ENCODE measurements around the gene PAQR5.

The PAQR5 gene

DNA sequence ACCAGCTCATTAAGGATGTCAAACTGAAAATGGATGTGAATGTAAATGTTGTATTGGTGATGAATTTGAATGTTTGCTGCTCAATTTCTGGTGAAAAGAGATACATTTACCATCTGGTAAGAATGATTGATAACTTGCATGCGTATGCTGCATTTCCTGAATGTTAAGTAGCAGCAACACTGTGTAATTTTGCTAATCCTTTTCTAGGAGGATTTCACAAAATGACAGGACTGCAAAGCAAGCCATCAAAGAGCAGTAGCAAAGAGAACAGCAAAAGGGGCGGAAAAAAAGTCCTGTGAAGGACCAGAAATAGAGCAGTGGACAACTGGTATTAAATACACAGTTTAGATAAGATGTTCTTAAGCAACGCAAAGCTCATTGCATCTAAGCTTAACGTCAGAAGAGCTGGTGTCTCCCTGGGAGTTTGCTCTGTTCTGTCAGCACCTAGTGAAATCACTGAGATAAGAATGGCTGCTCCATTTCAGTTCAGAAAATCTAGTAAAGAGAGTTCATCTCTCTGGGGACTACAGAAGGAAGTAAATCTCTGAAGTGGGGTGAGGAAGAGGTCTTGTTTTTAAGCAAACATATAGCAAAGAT, 23.5 kb upstream of the PAQR5 start:
- no peaks in the 10 kb centered on the region for H3K27me3 ChIP-seq
- no peak overlapping the region for H3K4me3 ChIP-seq (ENCODE audit: low read depth, low read length)
- 0 out of 2 replicates have a peak, but pooled peaks cover 3% of the 10 kb centered on the region for H3K36me3 ChIP-seq
- DNase-seq, result no peak
- H3K4me1 ChIP-seq, result no peaks in the 10 kb centered on the region
- TF ChIP-seq, protein P1, sequence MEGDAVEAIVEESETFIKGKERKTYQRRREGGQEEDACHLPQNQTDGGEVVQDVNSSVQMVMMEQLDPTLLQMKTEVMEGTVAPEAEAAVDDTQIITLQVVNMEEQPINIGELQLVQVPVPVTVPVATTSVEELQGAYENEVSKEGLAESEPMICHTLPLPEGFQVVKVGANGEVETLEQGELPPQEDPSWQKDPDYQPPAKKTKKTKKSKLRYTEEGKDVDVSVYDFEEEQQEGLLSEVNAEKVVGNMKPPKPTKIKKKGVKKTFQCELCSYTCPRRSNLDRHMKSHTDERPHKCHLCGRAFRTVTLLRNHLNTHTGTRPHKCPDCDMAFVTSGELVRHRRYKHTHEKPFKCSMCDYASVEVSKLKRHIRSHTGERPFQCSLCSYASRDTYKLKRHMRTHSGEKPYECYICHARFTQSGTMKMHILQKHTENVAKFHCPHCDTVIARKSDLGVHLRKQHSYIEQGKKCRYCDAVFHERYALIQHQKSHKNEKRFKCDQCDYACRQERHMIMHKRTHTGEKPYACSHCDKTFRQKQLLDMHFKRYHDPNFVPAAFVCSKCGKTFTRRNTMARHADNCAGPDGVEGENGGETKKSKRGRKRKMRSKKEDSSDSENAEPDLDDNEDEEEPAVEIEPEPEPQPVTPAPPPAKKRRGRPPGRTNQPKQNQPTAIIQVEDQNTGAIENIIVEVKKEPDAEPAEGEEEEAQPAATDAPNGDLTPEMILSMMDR (IDR thresholded peaks at IDR 0.05; ENCODE audit: low read depth, low read length), result no peak
- no peaks in the 10 kb centered on the region for H3K9me3 ChIP-seq

DNA sequence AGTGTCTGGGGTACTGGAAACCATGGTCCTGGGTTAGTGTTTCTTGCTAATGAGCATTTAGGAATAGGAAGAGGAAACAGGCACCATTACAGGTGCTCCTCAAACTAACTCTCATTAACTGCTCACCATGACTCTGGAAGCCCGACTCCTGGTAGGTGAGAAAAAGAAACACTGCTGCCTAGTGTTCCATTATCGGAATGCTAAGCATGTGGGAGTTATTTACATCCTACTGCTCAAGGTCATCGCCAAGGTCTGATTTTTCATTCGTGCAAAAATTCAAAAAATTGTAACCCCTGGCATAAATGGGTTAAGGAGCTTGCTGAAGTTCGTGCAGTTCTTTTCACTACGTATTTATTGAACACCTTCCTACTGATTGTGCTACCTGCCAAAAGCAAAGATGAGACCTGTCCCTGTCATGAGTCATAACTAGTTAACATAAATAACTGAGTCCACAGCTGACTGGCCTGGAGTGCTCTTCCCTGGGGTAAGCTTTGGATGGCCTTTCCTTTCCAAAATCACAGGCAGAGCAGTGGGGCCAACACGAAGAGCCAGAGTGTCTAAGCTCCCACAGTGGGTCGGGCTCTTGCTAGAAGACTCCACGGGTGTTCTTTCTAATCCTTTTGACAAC, 22.7 kb upstream of the PAQR5 start:
- H3K36me3 ChIP-seq, result no peaks in the 10 kb centered on the region
- no peaks in the 10 kb centered on the region for H3K9me3 ChIP-seq
- TF ChIP-seq, protein P1 (IDR thresholded peaks at IDR 0.05; ENCODE audit: low read depth, low read length), result no peak
- H3K4me1 ChIP-seq, result no peaks in the 10 kb centered on the region
- no peak for DNase-seq
- no peaks in the 10 kb centered on the region for H3K27me3 ChIP-seq
- no peak overlapping the region for H3K4me3 ChIP-seq (ENCODE audit: low read depth, low read length)

DNA sequence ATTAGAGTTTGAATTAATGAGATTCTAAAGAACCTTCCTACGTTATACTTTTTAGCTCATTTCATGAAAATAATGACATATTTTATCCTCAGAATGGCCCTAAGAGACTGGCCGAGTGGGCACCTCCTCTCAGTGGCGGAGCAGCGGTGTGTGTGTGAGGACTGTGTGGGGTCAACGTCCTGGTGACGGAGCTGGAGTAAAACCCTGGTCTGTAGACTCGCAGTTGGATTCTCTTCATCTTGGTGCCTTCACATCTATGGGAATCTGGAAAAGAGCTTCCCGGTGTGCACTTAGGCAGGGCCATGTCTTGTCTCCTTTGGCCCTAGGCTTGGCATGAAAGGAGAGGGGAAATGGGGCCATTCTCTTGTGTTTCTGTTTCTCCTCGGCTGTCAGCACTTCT, 21.4 kb upstream of the PAQR5 start:
- Histone ChIP-seq H3K4me3 (ENCODE audit: low read depth, low read length) (no peak overlapping the region), H3K4me1 (no peaks in the 10 kb centered on the region), H3K36me3 (no peaks in the 10 kb centered on the region), H3K27me3 (no peaks in the 10 kb centered on the region), H3K9me3 (no peaks in the 10 kb centered on the region)
- DNase-seq, result no peak
- TF ChIP-seq, protein P1 (IDR thresholded peaks at IDR 0.05; ENCODE audit: low read depth, low read length), result no peak

DNA sequence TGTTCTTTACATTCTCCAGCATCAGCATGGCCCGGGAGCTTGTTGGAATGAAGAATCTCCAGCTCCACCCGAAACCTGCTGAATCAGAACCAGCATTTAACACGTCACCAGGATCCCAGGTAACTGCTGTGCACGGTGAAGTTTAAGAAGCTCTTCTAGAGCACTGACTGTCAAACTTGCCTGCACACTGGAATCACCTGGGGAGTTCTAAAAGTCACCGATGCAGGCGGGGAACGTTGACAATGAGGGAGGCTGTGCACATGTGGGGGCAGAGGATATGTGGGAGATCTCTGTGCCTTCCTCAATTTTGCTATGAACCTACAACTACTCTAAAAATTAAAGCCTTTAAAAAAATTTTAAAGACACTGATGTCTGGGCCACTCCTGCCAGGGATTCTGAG, 19.1 kb upstream of the PAQR5 start:
- no peaks in the 10 kb centered on the region for H3K9me3 ChIP-seq
- no peaks in the 10 kb centered on the region for H3K36me3 ChIP-seq
- H3K27me3 ChIP-seq, result no peaks in the 10 kb centered on the region
- H3K4me3 ChIP-seq (ENCODE audit: low read depth, low read length), result no peak overlapping the region
- no peaks in the 10 kb centered on the region for H3K4me1 ChIP-seq
- TF ChIP-seq, protein P1 (IDR thresholded peaks at IDR 0.05; ENCODE audit: low read depth, low read length), result no peak
- DNase-seq, result no peak

DNA sequence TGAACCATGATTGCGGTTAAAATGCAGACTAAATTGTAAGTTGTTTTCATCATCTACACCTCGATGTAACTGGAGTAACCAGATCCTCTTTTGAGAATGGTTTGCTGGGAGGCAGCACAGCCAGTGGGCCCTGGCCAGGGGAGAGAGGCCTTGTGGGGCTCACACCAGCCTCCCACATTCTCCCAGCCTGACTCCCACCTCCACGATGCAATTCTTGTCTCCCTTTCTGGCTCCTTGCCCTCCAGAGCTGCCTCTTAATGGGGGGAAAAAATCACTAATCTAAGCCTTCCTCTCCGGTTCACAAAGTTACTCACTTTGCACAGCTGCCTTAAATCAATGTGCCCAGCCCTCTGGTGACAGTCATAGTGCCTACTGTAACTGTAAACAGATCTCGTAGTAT, 17.9 kb upstream of the PAQR5 start:
- H3K4me1 ChIP-seq, result no peaks in the 10 kb centered on the region
- H3K36me3 ChIP-seq, result no peaks in the 10 kb centered on the region
- H3K4me3 ChIP-seq (ENCODE audit: low read depth, low read length), result no peak overlapping the region
- H3K27me3 ChIP-seq, result no peaks in the 10 kb centered on the region
- no peaks in the 10 kb centered on the region for H3K9me3 ChIP-seq
- DNase-seq, result no peak
- TF ChIP-seq, protein P1 (IDR thresholded peaks at IDR 0.05; ENCODE audit: low read depth, low read length), result no peak

DNA sequence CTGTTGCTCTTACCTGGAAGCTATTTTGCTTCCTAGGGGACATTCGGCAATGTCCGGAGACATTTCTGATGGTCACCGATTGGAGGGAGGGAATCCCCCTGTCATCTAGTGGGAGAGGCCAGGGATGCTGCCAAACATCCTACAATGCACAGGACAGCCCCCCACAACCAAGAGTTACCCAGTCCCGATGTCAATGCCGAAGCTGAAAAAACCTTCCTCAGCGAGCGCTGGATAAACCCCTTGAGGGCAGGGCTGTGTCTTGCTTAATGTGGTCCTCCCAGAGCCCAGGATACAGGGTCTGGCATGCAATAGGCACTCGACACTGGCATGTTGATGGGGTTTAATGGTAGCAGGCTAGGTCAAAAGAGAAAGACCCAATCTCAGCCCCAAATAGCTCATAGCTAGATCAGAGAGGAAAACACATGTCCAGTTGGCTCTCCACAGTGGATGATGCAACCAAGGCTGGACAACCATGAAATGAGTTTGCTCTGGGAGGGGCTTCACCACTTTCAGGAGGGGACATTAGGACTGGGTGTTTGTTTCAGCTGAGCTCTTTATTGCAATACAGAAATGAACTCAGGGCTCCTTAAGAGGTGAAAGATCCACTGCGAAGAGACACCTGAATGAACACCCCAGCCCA, 16.5 kb upstream of the PAQR5 start:
- Histone ChIP-seq H3K4me3 (ENCODE audit: low read depth, low read length) (no peak overlapping the region), H3K27me3 (no peaks in the 10 kb centered on the region), H3K36me3 (no peaks in the 10 kb centered on the region), H3K4me1 (no peaks in the 10 kb centered on the region), H3K9me3 (no peaks in the 10 kb centered on the region)
- no peak for DNase-seq
- TF ChIP-seq, protein P1 (IDR thresholded peaks at IDR 0.05; ENCODE audit: low read depth, low read length), result no peak
